ENCODE data around the gene FAM221B.

The FAM221B gene

GRCh38 chr9:35771075-35771433, 57.5 kb downstream of the FAM221B start:
- no peak overlapping the region for H3K4me3 ChIP-seq (ENCODE audit: low read length)
- DNase-seq (ENCODE audit: low read depth, low spot score) = no peak

- H3K4me3 ChIP-seq (ENCODE audit: low read length) = no peak overlapping the region
- no peak for DNase-seq (ENCODE audit: low read depth, low spot score)
Measured at GRCh38 chr9:35769763-35770162, 58.8 kb downstream of the FAM221B start.

GRCh38 chr9:35767458-35767857, 61.1 kb downstream of the FAM221B start:
- no peak overlapping the region for H3K4me3 ChIP-seq (ENCODE audit: low read length)
- no peak for DNase-seq (ENCODE audit: low read depth, low spot score)

- no peak for DNase-seq (ENCODE audit: low read depth, low spot score)
- no peak overlapping the region for H3K4me3 ChIP-seq (ENCODE audit: low read length)
Measured at GRCh38 chr9:35766997-35767396, 61.5 kb downstream of the FAM221B start.

Data from Jurkat, Clone E6-1 (cell line).